Measurements from ENCODE around the gene RSAD2. TPM values are rescaled to one million over a fixed set of nuclear protein-coding genes. Genes with fewer than 3 reads are reported as not detected.

The RSAD2 gene
- total and polyA plus RNA-seq, 9 of the 15 experiments (the other 6 are each of a cell fraction or from before 2014, with no cell fraction given) = 0.15 to 1.4 (median 0.28) TPM

DNA sequence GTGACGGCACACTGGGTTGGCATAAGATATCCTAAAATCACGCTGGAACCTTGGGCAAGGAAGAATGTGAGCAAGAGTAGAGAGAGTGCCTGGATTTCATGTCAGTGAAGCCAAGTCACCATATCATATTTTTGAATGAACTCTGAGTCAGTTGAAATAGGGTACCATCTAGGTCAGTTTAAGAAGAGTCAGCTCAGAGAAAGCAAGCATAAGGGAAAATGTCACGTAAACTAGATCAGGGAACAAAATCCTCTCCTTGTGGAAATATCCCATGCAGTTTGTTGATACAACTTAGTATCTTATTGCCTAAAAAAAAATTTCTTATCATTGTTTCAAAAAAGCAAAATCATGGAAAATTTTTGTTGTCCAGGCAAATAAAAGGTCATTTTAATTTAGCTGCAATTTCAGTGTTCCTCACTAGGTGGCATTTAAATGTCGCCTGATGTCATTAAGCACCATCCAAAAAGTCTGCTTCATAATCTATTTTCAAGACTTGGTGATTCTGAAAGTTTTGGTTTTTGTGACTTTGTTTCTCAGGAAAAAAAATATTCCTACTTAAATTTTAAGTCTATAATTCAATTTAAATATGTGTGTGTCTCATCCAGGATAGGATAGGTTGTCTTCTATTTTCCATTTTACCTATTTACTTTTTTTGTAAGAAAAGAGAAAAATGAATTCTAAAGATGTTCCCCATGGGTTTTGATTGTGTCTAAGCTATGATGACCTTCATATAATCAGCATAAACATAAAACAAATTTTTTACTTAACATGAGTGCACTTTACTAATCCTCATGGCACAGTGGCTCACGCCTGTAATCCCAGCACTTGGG, 19.6 kb downstream of the RSAD2 start (continued):
- TF ChIP-seq, protein P1, sequence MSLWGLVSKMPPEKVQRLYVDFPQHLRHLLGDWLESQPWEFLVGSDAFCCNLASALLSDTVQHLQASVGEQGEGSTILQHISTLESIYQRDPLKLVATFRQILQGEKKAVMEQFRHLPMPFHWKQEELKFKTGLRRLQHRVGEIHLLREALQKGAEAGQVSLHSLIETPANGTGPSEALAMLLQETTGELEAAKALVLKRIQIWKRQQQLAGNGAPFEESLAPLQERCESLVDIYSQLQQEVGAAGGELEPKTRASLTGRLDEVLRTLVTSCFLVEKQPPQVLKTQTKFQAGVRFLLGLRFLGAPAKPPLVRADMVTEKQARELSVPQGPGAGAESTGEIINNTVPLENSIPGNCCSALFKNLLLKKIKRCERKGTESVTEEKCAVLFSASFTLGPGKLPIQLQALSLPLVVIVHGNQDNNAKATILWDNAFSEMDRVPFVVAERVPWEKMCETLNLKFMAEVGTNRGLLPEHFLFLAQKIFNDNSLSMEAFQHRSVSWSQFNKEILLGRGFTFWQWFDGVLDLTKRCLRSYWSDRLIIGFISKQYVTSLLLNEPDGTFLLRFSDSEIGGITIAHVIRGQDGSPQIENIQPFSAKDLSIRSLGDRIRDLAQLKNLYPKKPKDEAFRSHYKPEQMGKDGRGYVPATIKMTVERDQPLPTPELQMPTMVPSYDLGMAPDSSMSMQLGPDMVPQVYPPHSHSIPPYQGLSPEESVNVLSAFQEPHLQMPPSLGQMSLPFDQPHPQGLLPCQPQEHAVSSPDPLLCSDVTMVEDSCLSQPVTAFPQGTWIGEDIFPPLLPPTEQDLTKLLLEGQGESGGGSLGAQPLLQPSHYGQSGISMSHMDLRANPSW (CRISPR knock-in tag; IDR thresholded peaks at IDR 0.05) = no peak
- TF ChIP-seq RFX1 (IDR thresholded peaks at IDR 0.05) = no peak
- TF ChIP-seq HSF4 (CRISPR knock-in tag; IDR thresholded peaks at IDR 0.05; ENCODE audit: borderline replicate concordance) = no peak
- no peak for TF ChIP-seq FOXJ3 (CRISPR knock-in tag; IDR thresholded peaks at IDR 0.05)
- TF ChIP-seq, protein P2, sequence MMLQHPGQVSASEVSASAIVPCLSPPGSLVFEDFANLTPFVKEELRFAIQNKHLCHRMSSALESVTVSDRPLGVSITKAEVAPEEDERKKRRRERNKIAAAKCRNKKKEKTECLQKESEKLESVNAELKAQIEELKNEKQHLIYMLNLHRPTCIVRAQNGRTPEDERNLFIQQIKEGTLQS (IDR thresholded peaks at IDR 0.05) = no peak
- TF ChIP-seq, protein P2 (CRISPR knock-in tag; conservative IDR thresholded peaks at IDR 0.05) = no peak
- 0 out of 2 replicates have a peak, but pooled peaks have one; percentile 16 for TF ChIP-seq BACH1 (tag; IDR thresholded peaks at IDR 0.05)
- TF ChIP-seq FOSL1 (tag; conservative IDR thresholded peaks at IDR 0.05) = peak; percentile 55
- no peak for TF ChIP-seq RUNX1 (IDR thresholded peaks at IDR 0.05; ENCODE audit: low read depth)
- TF ChIP-seq, protein P3, sequence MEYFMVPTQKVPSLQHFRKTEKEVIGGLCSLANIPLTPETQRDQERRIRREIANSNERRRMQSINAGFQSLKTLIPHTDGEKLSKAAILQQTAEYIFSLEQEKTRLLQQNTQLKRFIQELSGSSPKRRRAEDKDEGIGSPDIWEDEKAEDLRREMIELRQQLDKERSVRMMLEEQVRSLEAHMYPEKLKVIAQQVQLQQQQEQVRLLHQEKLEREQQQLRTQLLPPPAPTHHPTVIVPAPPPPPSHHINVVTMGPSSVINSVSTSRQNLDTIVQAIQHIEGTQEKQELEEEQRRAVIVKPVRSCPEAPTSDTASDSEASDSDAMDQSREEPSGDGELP (CRISPR knock-in tag; IDR thresholded peaks at IDR 0.05; ENCODE audit: borderline replicate concordance) = no peak
- TF ChIP-seq GATA2 (CRISPR knock-in tag; IDR thresholded peaks at IDR 0.05) = no peak
- peak; percentile 64 for TF ChIP-seq MAFG (tag; conservative IDR thresholded peaks at IDR 0.05)
- no peak for TF ChIP-seq GATAD2A (IDR thresholded peaks at IDR 0.05)
- TF ChIP-seq, protein P4, sequence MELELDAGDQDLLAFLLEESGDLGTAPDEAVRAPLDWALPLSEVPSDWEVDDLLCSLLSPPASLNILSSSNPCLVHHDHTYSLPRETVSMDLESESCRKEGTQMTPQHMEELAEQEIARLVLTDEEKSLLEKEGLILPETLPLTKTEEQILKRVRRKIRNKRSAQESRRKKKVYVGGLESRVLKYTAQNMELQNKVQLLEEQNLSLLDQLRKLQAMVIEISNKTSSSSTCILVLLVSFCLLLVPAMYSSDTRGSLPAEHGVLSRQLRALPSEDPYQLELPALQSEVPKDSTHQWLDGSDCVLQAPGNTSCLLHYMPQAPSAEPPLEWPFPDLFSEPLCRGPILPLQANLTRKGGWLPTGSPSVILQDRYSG (tag; conservative IDR thresholded peaks at IDR 0.05; ENCODE audit: low read depth) = no peak
- no peak for TF ChIP-seq EZH2 (IDR thresholded peaks at IDR 0.05; ENCODE audit: borderline replicate concordance, low read depth, low read length)
- peak; percentile 23; the same call in 1 of the 2 replicates for TF ChIP-seq JUND (IDR thresholded peaks at IDR 0.05; ENCODE audit: borderline replicate concordance, low read depth, low read length)
- peak; percentile 26; the same call in 1 of the 3 replicates for TF ChIP-seq JUND (tag; IDR thresholded peaks at IDR 0.05; ENCODE audit: borderline replicate concordance, low read depth, low read length)
- no peak for TF ChIP-seq KHSRP (IDR thresholded peaks at IDR 0.05)
- peak; percentile 56 for TF ChIP-seq ZNF316 (IDR thresholded peaks at IDR 0.05)
- TF ChIP-seq ZNF232 (CRISPR knock-in tag; IDR thresholded peaks at IDR 0.05) = no peak
- TF ChIP-seq SPI1 (IDR thresholded peaks at IDR 0.05; ENCODE audit: borderline replicate concordance, low read depth, low read length) = no peak
- no peak for TF ChIP-seq NCOA6 (IDR thresholded peaks at IDR 0.05)
- no peak for TF ChIP-seq MYC (IDR thresholded peaks at IDR 0.05; ENCODE audit: low read depth, low read length)
- no peak for TF ChIP-seq MYC (CRISPR knock-in tag; IDR thresholded peaks at IDR 0.05; ENCODE audit: borderline replicate concordance, low read depth)
- peak; percentile 41; the same call in 1 of the 2 replicates for TF ChIP-seq C11orf30 (IDR thresholded peaks at IDR 0.05; ENCODE audit: low read depth)
- no peak for TF ChIP-seq NFIC (IDR thresholded peaks at IDR 0.05)
